HT-29 (cell line): ENCODE measurements around the gene CFHR1. TPM values are rescaled to one million over a fixed set of nuclear protein-coding genes. Genes with fewer than 3 reads are reported as not detected.

Experiments used
- DNase-seq: peaks from one replicate; pipeline ENCODE4 v3.0.0-alpha.2; 2015; ENCODE audit warnings: low spot score
- total RNA-seq: library from RNA; depleted of rRNA; stranded (reverse); fragments of >200 nt; shearing (Covaris generic); gene quantifications from 2 replicates; pipeline ENCODE4 v1.2.3, GENCODE V29; 2014; rRNA removed

CFHR1 gene
- total RNA-seq, 1 experiment from 2014 or later = not detected

DNA sequence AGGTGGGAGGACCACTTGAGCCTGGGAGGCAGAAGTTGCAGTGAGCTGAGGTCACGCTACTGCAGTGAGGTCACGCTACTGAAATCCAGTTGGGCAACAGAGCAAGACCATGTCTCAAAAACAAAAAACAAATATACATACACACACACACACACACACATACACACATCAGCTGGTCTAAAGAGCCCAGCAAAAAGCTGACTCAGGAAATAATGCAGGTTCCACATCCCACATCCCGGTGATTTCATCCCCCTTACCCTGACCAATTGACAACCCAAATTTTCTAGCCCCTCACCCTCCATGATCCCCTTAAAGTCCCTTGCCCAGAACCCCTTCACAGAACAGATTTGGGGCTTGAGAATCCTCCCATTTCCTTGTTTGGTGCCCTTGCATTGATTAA lies 56.4 kb downstream of the CFHR1 start:
- DNase-seq = no peak

GRCh38 chr1:196877964-196878363 lies 58.4 kb downstream of the CFHR1 start:
- no peak for DNase-seq

Other genes with a start within 250 kb of the CFHR1 start
- not detected in 2 replicates for gene KCNT2, start 211.3 kb upstream of the CFHR1 start, total RNA-seq
- gene CFH, start 167.7 kb upstream of the CFHR1 start, total RNA-seq = 27.3 and 28.8 TPM in 2 replicates
- gene CFHR3, start 44.9 kb upstream of the CFHR1 start, total RNA-seq = 0.31 and 0.55 TPM in 2 replicates
- gene CFHR4, start 68.3 kb downstream of the CFHR1 start, total RNA-seq = not detected in 2 replicates
- not detected in 2 replicates for gene CFHR2, start 124.0 kb downstream of the CFHR1 start, total RNA-seq
- not detected in 2 replicates for gene CFHR5, start 157.8 kb downstream of the CFHR1 start, total RNA-seq
- gene F13B, start 247.5 kb downstream of the CFHR1 start, total RNA-seq = 0.10 TPM in 1 of 2 replicates, not detected in the other